Measurements from ENCODE around the gene ITPKB.

DNA sequence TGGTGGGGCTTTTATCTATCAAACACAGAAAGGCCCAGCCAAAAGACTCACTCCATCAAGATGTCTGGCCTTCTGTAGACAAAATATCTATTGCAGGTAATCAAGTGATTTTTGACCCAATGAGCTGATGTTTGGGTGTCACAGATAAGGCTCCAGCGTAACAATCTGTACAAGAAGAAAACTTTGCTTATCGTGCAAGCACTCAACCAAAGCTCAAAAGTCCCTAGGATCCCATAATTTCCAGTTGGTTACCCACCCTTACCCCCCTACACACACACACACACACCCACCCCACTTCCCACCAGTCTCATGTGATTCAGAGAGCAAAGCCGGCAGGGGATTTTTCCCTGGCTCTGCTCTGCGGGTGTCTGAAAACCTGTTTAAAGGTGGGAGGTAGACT lies 5.8 kb downstream of the ITPKB start:
- TF ChIP-seq, protein P1, sequence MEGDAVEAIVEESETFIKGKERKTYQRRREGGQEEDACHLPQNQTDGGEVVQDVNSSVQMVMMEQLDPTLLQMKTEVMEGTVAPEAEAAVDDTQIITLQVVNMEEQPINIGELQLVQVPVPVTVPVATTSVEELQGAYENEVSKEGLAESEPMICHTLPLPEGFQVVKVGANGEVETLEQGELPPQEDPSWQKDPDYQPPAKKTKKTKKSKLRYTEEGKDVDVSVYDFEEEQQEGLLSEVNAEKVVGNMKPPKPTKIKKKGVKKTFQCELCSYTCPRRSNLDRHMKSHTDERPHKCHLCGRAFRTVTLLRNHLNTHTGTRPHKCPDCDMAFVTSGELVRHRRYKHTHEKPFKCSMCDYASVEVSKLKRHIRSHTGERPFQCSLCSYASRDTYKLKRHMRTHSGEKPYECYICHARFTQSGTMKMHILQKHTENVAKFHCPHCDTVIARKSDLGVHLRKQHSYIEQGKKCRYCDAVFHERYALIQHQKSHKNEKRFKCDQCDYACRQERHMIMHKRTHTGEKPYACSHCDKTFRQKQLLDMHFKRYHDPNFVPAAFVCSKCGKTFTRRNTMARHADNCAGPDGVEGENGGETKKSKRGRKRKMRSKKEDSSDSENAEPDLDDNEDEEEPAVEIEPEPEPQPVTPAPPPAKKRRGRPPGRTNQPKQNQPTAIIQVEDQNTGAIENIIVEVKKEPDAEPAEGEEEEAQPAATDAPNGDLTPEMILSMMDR (CRISPR knock-in tag; IDR thresholded peaks at IDR 0.05) = no peak
- TF ChIP-seq, protein P2, sequence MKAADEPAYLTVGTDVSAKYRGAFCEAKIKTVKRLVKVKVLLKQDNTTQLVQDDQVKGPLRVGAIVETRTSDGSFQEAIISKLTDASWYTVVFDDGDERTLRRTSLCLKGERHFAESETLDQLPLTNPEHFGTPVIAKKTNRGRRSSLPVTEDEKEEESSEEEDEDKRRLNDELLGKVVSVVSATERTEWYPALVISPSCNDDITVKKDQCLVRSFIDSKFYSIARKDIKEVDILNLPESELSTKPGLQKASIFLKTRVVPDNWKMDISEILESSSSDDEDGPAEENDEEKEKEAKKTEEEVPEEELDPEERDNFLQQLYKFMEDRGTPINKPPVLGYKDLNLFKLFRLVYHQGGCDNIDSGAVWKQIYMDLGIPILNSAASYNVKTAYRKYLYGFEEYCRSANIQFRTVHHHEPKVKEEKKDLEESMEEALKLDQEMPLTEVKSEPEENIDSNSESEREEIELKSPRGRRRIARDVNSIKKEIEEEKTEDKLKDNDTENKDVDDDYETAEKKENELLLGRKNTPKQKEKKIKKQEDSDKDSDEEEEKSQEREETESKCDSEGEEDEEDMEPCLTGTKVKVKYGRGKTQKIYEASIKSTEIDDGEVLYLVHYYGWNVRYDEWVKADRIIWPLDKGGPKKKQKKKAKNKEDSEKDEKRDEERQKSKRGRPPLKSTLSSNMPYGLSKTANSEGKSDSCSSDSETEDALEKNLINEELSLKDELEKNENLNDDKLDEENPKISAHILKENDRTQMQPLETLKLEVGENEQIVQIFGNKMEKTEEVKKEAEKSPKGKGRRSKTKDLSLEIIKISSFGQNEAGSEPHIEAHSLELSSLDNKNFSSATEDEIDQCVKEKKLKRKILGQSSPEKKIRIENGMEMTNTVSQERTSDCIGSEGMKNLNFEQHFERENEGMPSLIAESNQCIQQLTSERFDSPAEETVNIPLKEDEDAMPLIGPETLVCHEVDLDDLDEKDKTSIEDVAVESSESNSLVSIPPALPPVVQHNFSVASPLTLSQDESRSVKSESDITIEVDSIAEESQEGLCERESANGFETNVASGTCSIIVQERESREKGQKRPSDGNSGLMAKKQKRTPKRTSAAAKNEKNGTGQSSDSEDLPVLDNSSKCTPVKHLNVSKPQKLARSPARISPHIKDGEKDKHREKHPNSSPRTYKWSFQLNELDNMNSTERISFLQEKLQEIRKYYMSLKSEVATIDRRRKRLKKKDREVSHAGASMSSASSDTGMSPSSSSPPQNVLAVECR (CRISPR knock-in tag; IDR thresholded peaks at IDR 0.05; ENCODE audit: borderline replicate concordance) = no peak
- TF ChIP-seq, protein P3, sequence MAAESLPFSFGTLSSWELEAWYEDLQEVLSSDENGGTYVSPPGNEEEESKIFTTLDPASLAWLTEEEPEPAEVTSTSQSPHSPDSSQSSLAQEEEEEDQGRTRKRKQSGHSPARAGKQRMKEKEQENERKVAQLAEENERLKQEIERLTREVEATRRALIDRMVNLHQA (CRISPR knock-in tag; IDR thresholded peaks at IDR 0.05) = no peak
- TF ChIP-seq SKI (IDR thresholded peaks at IDR 0.05; ENCODE audit: partially characterized antibody) (no peak), POLR2AphosphoS5 (IDR thresholded peaks at IDR 0.05; ENCODE audit: low read depth, low read length) (no peak), ARNT (IDR thresholded peaks at IDR 0.05) (no peak)
- TF ChIP-seq, protein P4, sequence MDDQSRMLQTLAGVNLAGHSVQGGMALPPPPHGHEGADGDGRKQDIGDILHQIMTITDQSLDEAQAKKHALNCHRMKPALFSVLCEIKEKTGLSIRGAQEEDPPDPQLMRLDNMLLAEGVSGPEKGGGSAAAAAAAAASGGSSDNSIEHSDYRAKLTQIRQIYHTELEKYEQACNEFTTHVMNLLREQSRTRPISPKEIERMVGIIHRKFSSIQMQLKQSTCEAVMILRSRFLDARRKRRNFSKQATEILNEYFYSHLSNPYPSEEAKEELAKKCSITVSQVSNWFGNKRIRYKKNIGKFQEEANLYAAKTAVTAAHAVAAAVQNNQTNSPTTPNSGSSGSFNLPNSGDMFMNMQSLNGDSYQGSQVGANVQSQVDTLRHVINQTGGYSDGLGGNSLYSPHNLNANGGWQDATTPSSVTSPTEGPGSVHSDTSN (CRISPR knock-in tag; IDR thresholded peaks at IDR 0.05; ENCODE audit: borderline replicate concordance) = no peak
- TF ChIP-seq, protein P5, sequence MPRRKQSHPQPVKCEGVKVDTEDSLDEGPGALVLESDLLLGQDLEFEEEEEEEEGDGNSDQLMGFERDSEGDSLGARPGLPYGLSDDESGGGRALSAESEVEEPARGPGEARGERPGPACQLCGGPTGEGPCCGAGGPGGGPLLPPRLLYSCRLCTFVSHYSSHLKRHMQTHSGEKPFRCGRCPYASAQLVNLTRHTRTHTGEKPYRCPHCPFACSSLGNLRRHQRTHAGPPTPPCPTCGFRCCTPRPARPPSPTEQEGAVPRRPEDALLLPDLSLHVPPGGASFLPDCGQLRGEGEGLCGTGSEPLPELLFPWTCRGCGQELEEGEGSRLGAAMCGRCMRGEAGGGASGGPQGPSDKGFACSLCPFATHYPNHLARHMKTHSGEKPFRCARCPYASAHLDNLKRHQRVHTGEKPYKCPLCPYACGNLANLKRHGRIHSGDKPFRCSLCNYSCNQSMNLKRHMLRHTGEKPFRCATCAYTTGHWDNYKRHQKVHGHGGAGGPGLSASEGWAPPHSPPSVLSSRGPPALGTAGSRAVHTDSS (CRISPR knock-in tag; conservative IDR thresholded peaks at IDR 0.05) = no peak
